WTC11 (cell line): Measurements from ENCODE around the gene ARL8A. TPM values are rescaled to one million over a fixed set of nuclear protein-coding genes. Genes with fewer than 3 reads are reported as not detected.

Experiments used
- ATAC-seq: fragments of 200-7000 bp; cut with Tn5 transposase; 2 replicates; pipeline ENCODE4 v1.10.0; 2021; ENCODE audit warnings: mild to moderate bottlenecking, moderate library complexity
- CTCF ChIA-PET: fragments of 300-600 bp; sonication (Branson Sonifier 250); formaldehyde crosslinking; loops from one replicate; lab custom pipeline; 2021; ENCODE audit warnings: antibody characterized with exemption; lab: Charles Lee
- POLR2A ChIA-PET: fragments of 350-600 bp; sonication (Branson Sonifier 250); formaldehyde crosslinking; loops from one replicate; lab custom pipeline; 2021; ENCODE audit warnings: antibody characterized with exemption; lab: Charles Lee
- DNase-seq: peaks from one replicate; pipeline ENCODE4 v3.0.0; 2021; ENCODE audit warnings: low spot score
- H3K27ac Mint-ChIP-seq: 2 replicates; pipeline ENCODE4 v1.8.0; 2021; ENCODE audit warnings: mixed read lengths
- H3K27me3 Mint-ChIP-seq: 2 replicates; pipeline ENCODE4 v1.8.0; 2021; ENCODE audit warnings: low read depth, mild to moderate bottlenecking, moderate library complexity, mixed read lengths
- H3K36me3 Mint-ChIP-seq: 2 replicates; pipeline ENCODE4 v1.8.0; 2021; ENCODE audit warnings: mixed read lengths
- H3K4me1 Mint-ChIP-seq: 2 replicates; pipeline ENCODE4 v1.8.0; 2022; ENCODE audit warnings: mixed read lengths
- H3K4me3 Mint-ChIP-seq: 2 replicates; pipeline ENCODE4 v1.8.0; 2021; ENCODE audit warnings: mild to moderate bottlenecking, moderate library complexity, mixed read lengths
- H3K9me3 Mint-ChIP-seq: 2 replicates; pipeline ENCODE4 v1.8.0; 2021; ENCODE audit warnings: mixed read lengths
- ERG ChIP-seq: fragments of 250-450 bp; sonication (Bioruptor Pico); IDR thresholded peaks from 2 replicates; pipeline ENCODE4 v1.8.0; 2021; ENCODE audit warnings: mild to moderate bottlenecking
- FOXJ3 ChIP-seq: sonication (generic); formaldehyde crosslinking; IDR thresholded peaks from 2 replicates; pipeline ENCODE4 v1.9.0; 2021; ENCODE audit warnings: missing genetic modification reagents, mild to moderate bottlenecking, borderline replicate concordance
- FOXP1 ChIP-seq: sonication (generic); formaldehyde crosslinking; IDR thresholded peaks from 2 replicates; pipeline ENCODE4 v1.8.0; 2022; ENCODE audit warnings: missing genetic modification reagents, mild to moderate bottlenecking, moderate library complexity, borderline replicate concordance
- GRHL2 ChIP-seq: fragments of 250-450 bp; sonication (Bioruptor Pico); IDR thresholded peaks from 2 replicates; pipeline ENCODE4 v1.8.0; 2022; ENCODE audit warnings: mild to moderate bottlenecking, moderate library complexity; ENCODE audit not compliant: insufficient replicate concordance, severe bottlenecking
- JUN ChIP-seq: sonication (generic); formaldehyde crosslinking; IDR thresholded peaks from 2 replicates; pipeline ENCODE4 v1.8.0; 2023; ENCODE audit warnings: mild to moderate bottlenecking, missing genetic modification reagents
- MAX ChIP-seq: sonication (generic); formaldehyde crosslinking; IDR thresholded peaks from 2 replicates; pipeline ENCODE4 v1.8.0; 2022; ENCODE audit warnings: mild to moderate bottlenecking, missing genetic modification reagents
- NFYB ChIP-seq: sonication (generic); formaldehyde crosslinking; conservative IDR thresholded peaks from 2 replicates; pipeline ENCODE4 v1.8.0; 2022; ENCODE audit warnings: low read depth, missing genetic modification reagents
- PRRX2 ChIP-seq: fragments of 250-450 bp; sonication (Bioruptor Pico); IDR thresholded peaks from 2 replicates; pipeline ENCODE4 v1.8.0; 2021; ENCODE audit warnings: mild to moderate bottlenecking
- RORB ChIP-seq: fragments of 250-450 bp; sonication (Bioruptor Pico); IDR thresholded peaks from 2 replicates; pipeline ENCODE4 v1.9.0; 2021; ENCODE audit warnings: mild to moderate bottlenecking
- SMAD4 ChIP-seq: sonication (generic); formaldehyde crosslinking; IDR thresholded peaks from 2 replicates; pipeline ENCODE4 v1.8.0; 2022; ENCODE audit warnings: mild to moderate bottlenecking, missing genetic modification reagents
- SP1 ChIP-seq: sonication (generic); formaldehyde crosslinking; conservative IDR thresholded peaks from 2 replicates; pipeline ENCODE4 v1.8.1; 2022; ENCODE audit warnings: missing genetic modification reagents
- STAT6 ChIP-seq: sonication (generic); formaldehyde crosslinking; conservative IDR thresholded peaks from 2 replicates; pipeline ENCODE4 v1.8.1; 2023; ENCODE audit warnings: mild to moderate bottlenecking, low read depth, missing genetic modification reagents, moderate library complexity
- TEAD4 ChIP-seq: sonication (generic); formaldehyde crosslinking; IDR thresholded peaks from 2 replicates; pipeline ENCODE4 v1.8.0; 2022; ENCODE audit warnings: mild to moderate bottlenecking, missing genetic modification reagents
- TP53 ChIP-seq: sonication (generic); formaldehyde crosslinking; IDR thresholded peaks from 2 replicates; pipeline ENCODE4 v1.8.1; 2023; ENCODE audit warnings: mild to moderate bottlenecking, missing genetic modification reagents
- ZNF138 ChIP-seq: sonication (generic); formaldehyde crosslinking; conservative IDR thresholded peaks from 2 replicates; pipeline ENCODE4 v1.8.1; 2022; ENCODE audit warnings: mild to moderate bottlenecking, moderate library complexity, missing genetic modification reagents
- total RNA-seq: library from RNA; stranded (reverse); gene quantifications from 3 replicates; pipeline ENCODE4 v1.2.3, GENCODE V29; 2021
- TF ChIP-seq, protein P1 (sequence below): sonication (generic); formaldehyde crosslinking; IDR thresholded peaks from 2 replicates; pipeline ENCODE4 v1.8.1; 2022; ENCODE audit warnings: mild to moderate bottlenecking, missing genetic modification reagents, moderate library complexity, borderline replicate concordance
- TF ChIP-seq, protein P2 (sequence below): fragments of 250-450 bp; sonication (Bioruptor Pico); IDR thresholded peaks from 2 replicates; pipeline ENCODE4 v2.1.2; 2022; ENCODE audit warnings: mild to moderate bottlenecking, moderate library complexity

ARL8A gene
- total RNA-seq, 1 experiment from 2014 or later, result 47.2 TPM

DNA sequence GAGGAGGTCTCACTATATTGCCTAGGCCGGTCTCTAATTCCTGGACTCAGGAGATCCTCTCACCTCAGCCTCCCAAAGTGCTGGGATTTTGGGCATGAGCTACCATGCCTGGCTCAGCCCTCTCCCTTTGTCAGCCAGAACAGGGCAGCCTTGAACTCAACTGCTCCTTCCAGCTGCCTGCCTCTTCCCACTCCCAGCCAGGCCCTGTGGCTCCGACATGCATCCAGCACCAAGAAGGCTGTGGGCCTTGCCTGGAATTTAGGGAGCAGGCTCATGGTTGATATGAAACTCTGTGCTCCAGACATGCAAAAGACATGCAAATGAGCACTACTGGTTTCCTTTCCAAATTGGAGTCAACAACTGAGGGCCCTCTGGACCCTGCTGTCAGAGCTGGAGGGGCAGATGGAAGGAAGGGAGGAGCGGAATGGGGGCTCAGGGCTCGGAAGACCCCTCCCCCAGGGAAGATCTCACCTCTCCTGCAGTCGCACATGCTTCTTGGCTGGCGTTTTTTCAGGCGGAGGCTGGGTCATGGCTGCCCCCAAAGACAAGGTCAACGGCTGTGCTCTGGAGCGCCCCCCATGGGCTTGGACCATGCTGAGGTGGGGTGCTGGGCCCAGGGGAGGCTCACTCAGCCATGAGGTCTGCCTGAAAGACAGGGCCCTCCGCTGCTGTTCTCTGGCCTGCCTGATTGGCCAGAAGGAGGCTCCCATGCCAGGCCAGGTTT is 14.4 kb upstream of the ARL8A start:
- no peak for ATAC-seq
- TF ChIP-seq FOXJ3 (CRISPR knock-in tag) (no peak), MAX (CRISPR knock-in tag) (0 out of 2 replicates have a peak, but pooled peaks have one; percentile 7)
- peaks cover 46% of the 10 kb centered on the region for H3K4me1 Mint-ChIP-seq
- CTCF ChIA-PET, result interaction anchor here (1.2 to 1.7 kb wide), 2 partner anchors 23 to 34 kb away, joined by 3 read pairs; no protein-coding TSS in a partner anchor
- POLR2A ChIA-PET, result no interaction called here
- no peaks in the 10 kb centered on the region; the same call in 1 of the 2 replicates for H3K27me3 Mint-ChIP-seq
- H3K9me3 Mint-ChIP-seq, result no peaks in the 10 kb centered on the region
- H3K4me3 Mint-ChIP-seq, result no peak overlapping the region
- H3K36me3 Mint-ChIP-seq, result no peaks in the 10 kb centered on the region
- H3K27ac Mint-ChIP-seq, result peak overlapping the region; percentile 14; the same call in 1 of the 2 replicates
- no peak for DNase-seq

GRCh38 chr1:202157945-202158344 is 13.4 kb upstream of the ARL8A start:
- Mint-ChIP-seq H3K4me3 (no peak overlapping the region), H3K27me3 (no peaks in the 10 kb centered on the region; the same call in 1 of the 2 replicates), H3K36me3 (no peaks in the 10 kb centered on the region), H3K9me3 (no peaks in the 10 kb centered on the region), H3K4me1 (peaks cover 45% of the 10 kb centered on the region), H3K27ac (no peak overlapping the region)
- no peak for ATAC-seq
- POLR2A ChIA-PET, result no interaction called here
- TF ChIP-seq, protein P1, sequence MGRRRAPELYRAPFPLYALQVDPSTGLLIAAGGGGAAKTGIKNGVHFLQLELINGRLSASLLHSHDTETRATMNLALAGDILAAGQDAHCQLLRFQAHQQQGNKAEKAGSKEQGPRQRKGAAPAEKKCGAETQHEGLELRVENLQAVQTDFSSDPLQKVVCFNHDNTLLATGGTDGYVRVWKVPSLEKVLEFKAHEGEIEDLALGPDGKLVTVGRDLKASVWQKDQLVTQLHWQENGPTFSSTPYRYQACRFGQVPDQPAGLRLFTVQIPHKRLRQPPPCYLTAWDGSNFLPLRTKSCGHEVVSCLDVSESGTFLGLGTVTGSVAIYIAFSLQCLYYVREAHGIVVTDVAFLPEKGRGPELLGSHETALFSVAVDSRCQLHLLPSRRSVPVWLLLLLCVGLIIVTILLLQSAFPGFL (CRISPR knock-in tag), result no peak
- TF ChIP-seq PRRX2 (CRISPR knock-in tag) (no peak), SP1 (CRISPR knock-in tag) (no peak), ERG (CRISPR knock-in tag) (no peak), TEAD4 (no peak), NFYB (CRISPR knock-in tag) (no peak), ZNF138 (no peak), STAT6 (CRISPR knock-in tag) (no peak), TP53 (CRISPR knock-in tag) (no peak), RORB (CRISPR knock-in tag) (no peak)
- DNase-seq, result no peak
- CTCF ChIA-PET, result interaction anchor here (1.7 kb wide), 1 partner anchor 35 kb away, joined by 3 read pairs; no protein-coding TSS in a partner anchor

- Mint-ChIP-seq H3K4me3 (no peak overlapping the region), H3K27ac (no peak overlapping the region), H3K4me1 (peaks cover 36% of the 10 kb centered on the region), H3K27me3 (no peaks in the 10 kb centered on the region; the same call in 1 of the 2 replicates), H3K9me3 (no peaks in the 10 kb centered on the region), H3K36me3 (no peaks in the 10 kb centered on the region)
- CTCF ChIA-PET, result interaction anchor here (0.9 to 3.3 kb wide), 6 partner anchors 9 to 157 kb away, joined by 4 to 73 read pairs (median 14); no protein-coding TSS in a partner anchor
- DNase-seq (no peak), ATAC-seq (no peak)
- TF ChIP-seq JUN (CRISPR knock-in tag), result no peak
- no peak for TF ChIP-seq FOXP1 (CRISPR knock-in tag)
- no peak for TF ChIP-seq RORB (CRISPR knock-in tag)
- TF ChIP-seq GRHL2 (CRISPR knock-in tag), result no peak
- TF ChIP-seq SMAD4 (CRISPR knock-in tag), result no peak
- TF ChIP-seq, protein P2, sequence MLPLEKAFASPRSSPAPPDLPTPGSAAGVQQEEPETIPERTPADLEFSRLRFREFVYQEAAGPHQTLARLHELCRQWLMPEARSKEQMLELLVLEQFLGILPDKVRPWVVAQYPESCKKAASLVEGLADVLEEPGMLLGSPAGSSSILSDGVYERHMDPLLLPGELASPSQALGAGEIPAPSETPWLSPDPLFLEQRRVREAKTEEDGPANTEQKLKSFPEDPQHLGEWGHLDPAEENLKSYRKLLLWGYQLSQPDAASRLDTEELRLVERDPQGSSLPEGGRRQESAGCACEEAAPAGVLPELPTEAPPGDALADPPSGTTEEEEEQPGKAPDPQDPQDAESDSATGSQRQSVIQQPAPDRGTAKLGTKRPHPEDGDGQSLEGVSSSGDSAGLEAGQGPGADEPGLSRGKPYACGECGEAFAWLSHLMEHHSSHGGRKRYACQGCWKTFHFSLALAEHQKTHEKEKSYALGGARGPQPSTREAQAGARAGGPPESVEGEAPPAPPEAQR (CRISPR knock-in tag), result no peak
- TF ChIP-seq ZNF138, result no peak
- POLR2A ChIA-PET, result no interaction called here
Observed at GRCh38 chr1:202156590-202156989, 12.1 kb upstream of the ARL8A start.
